MM.1S (cell line): ENCODE measurements around the gene GH1.
"Not testable (repeated sequence)": the region's sequence is repeated elsewhere in the genome, so short reads cannot be mapped to it uniquely, and the experiment has no call there.

Experiments used
- DNase-seq: peaks from one replicate; pipeline ENCODE4 v3.0.0-alpha.2; 2015
- H2AFZ ChIP-seq: fragments of 300-600 bp; sonication (generic); 2 replicates; pipeline ENCODE4 v1.6.0; 2016; ENCODE audit warnings: antibody characterized with exemption, low read length
- H3F3A ChIP-seq: fragments of 300-600 bp; sonication (generic); 2 replicates; pipeline ENCODE4 v1.6.1; 2016; ENCODE audit warnings: mild to moderate bottlenecking, antibody characterized with exemption, low read length, moderate library complexity, mixed read lengths; ENCODE audit not compliant: insufficient read depth
- H3K27ac ChIP-seq: fragments of 300-600 bp; sonication (generic); 2 replicates; pipeline ENCODE4 v1.5.1; 2016; ENCODE audit warnings: mild to moderate bottlenecking, low read length
- H3K27me3 ChIP-seq: fragments of 300-600 bp; sonication (generic); replicated peaks from 2 replicates; pipeline ENCODE4 v1.6.0; 2016; ENCODE audit warnings: low read length; ENCODE audit not compliant: insufficient read depth
- H3K36me3 ChIP-seq: fragments of 300-600 bp; sonication (generic); replicated peaks from 2 replicates; pipeline ENCODE4 v1.6.1; 2016; ENCODE audit warnings: mild to moderate bottlenecking, low read length, mixed read lengths; ENCODE audit not compliant: insufficient read depth
- H3K4me1 ChIP-seq: fragments of 300-600 bp; sonication (generic); 2 replicates; pipeline ENCODE4 v1.6.1; 2016; ENCODE audit warnings: low read length, mixed read lengths
- H3K4me2 ChIP-seq: fragments of 300-600 bp; sonication (generic); 2 replicates; pipeline ENCODE4 v1.6.0; 2016; ENCODE audit warnings: low read depth, low read length
- H3K4me3 ChIP-seq: fragments of 300-600 bp; sonication (generic); 2 replicates; pipeline ENCODE4 v1.5.1; 2016; ENCODE audit warnings: low read length, mixed read lengths
- H3K79me2 ChIP-seq: fragments of 300-600 bp; sonication (generic); 2 replicates; pipeline ENCODE4 v1.6.1; 2016; ENCODE audit warnings: mixed run types, low read length, mixed read lengths
- H3K9ac ChIP-seq: fragments of 300-600 bp; sonication (generic); 2 replicates; pipeline ENCODE4 v1.6.1; 2016; ENCODE audit warnings: low read length, mixed read lengths
- H3K9me2 ChIP-seq: fragments of 300-600 bp; sonication (generic); replicated peaks from 2 replicates; pipeline ENCODE4 v1.6.1; 2016; ENCODE audit warnings: mild to moderate bottlenecking, low read length, mixed read lengths; ENCODE audit not compliant: insufficient read depth
- H3K9me3 ChIP-seq: fragments of 300-600 bp; sonication (generic); replicated peaks from 2 replicates; pipeline ENCODE4 v1.6.1; 2016; ENCODE audit warnings: mild to moderate bottlenecking, low read length, mixed read lengths; ENCODE audit not compliant: insufficient read depth
- H4K20me1 ChIP-seq: fragments of 300-600 bp; sonication (generic); 2 replicates; pipeline ENCODE4 v1.6.1; 2016; ENCODE audit warnings: mild to moderate bottlenecking, low read length, moderate library complexity, mixed read lengths; ENCODE audit not compliant: insufficient read depth
- CTCF ChIP-seq: fragments of 300-600 bp; sonication (generic); IDR thresholded peaks from 2 replicates; pipeline ENCODE4 v1.5.1; 2016; ENCODE audit warnings: antibody characterized with exemption, low read length, mixed read lengths
- EZH2 ChIP-seq: fragments of 300-600 bp; sonication (generic); optimal IDR thresholded peaks from 2 replicates; pipeline ENCODE3; 2017; ENCODE audit warnings: low read depth, mild to moderate bottlenecking, antibody characterized with exemption, low read length, mixed read lengths
- EZH2phosphoT487 ChIP-seq: fragments of 300-600 bp; sonication (generic); IDR thresholded peaks from 2 replicates; pipeline ENCODE4 v1.6.1; 2018; ENCODE audit warnings: antibody characterized with exemption, low read length

The GH1 gene

GRCh38 chr17:63880706-63881105 is 37.9 kb downstream of the GH1 start:
- Histone ChIP-seq H3F3A (no peaks in the 10 kb centered on the region), H3K27me3 (peaks cover 20% of the 10 kb centered on the region), H3K9me2 (no peaks in the 10 kb centered on the region), H3K27ac (no peak overlapping the region), H3K9me3 (no peaks in the 10 kb centered on the region), H3K36me3 (no peaks in the 10 kb centered on the region), H3K4me1 (no peaks in the 10 kb centered on the region), H3K4me2 (no peak overlapping the region), H3K4me3 (no peak overlapping the region), H4K20me1 (no peaks in the 10 kb centered on the region), H2AFZ (no peak overlapping the region), H3K9ac (no peak overlapping the region), H3K79me2 (no peaks in the 10 kb centered on the region)
- no peak for DNase-seq
- TF ChIP-seq EZH2phosphoT487: no peak
- no peak for TF ChIP-seq EZH2
- TF ChIP-seq CTCF: no peak

- H3K4me2 ChIP-seq, H3K79me2 ChIP-seq, H3K4me1 ChIP-seq, H3K27ac ChIP-seq, H3K4me3 ChIP-seq, H3K36me3 ChIP-seq, H2AFZ ChIP-seq, H3F3A ChIP-seq, DNase-seq, H4K20me1 ChIP-seq, H3K9me3 ChIP-seq, H3K9ac ChIP-seq, H3K9me2 ChIP-seq: not testable (repeated sequence)
- peaks cover 20% of the 10 kb centered on the region for H3K27me3 ChIP-seq
These were observed 40.2 kb downstream of the GH1 start for GRCh38 chr17:63878413-63878812.

- H3K27me3 ChIP-seq, H3K9me2 ChIP-seq, H3K4me1 ChIP-seq, H2AFZ ChIP-seq, H3K4me3 ChIP-seq, H3K9me3 ChIP-seq, H3F3A ChIP-seq, H3K36me3 ChIP-seq, DNase-seq, H3K79me2 ChIP-seq, H3K9ac ChIP-seq, H3K27ac ChIP-seq, H4K20me1 ChIP-seq, H3K4me2 ChIP-seq: not testable (repeated sequence)
These were observed 43.9 kb downstream of the GH1 start for GRCh38 chr17:63874693-63875092.

GRCh38 chr17:63874061-63874626 is 44.5 kb downstream of the GH1 start:
- H4K20me1 ChIP-seq, H3K9me3 ChIP-seq, H3K27ac ChIP-seq, DNase-seq, H3K4me2 ChIP-seq, H3K36me3 ChIP-seq, H3K79me2 ChIP-seq, H3K27me3 ChIP-seq, H3K4me3 ChIP-seq, H2AFZ ChIP-seq, H3F3A ChIP-seq, H3K9ac ChIP-seq, H3K9me2 ChIP-seq, H3K4me1 ChIP-seq: not testable (repeated sequence)

GRCh38 chr17:63873577-63873976 is 45.1 kb downstream of the GH1 start, which contains the start of gene CSH2:
Gene CSH2, minus strand, starts transcription at chr17:63873677. Its CDS starts 63 bp downstream, at chr17:63873614.
- not testable (repeated sequence) for H3K27me3 ChIP-seq, H3K4me1 ChIP-seq, H3K9ac ChIP-seq, H3K9me3 ChIP-seq, H3F3A ChIP-seq, H3K4me2 ChIP-seq, H3K27ac ChIP-seq, H2AFZ ChIP-seq, H3K36me3 ChIP-seq, H4K20me1 ChIP-seq, H3K9me2 ChIP-seq, H3K4me3 ChIP-seq, H3K79me2 ChIP-seq, DNase-seq

- H3K36me3 ChIP-seq, H4K20me1 ChIP-seq, H3K4me2 ChIP-seq, DNase-seq, H3K79me2 ChIP-seq, H2AFZ ChIP-seq, H3K27me3 ChIP-seq, H3K9me3 ChIP-seq, H3F3A ChIP-seq, H3K4me3 ChIP-seq, H3K9me2 ChIP-seq, H3K9ac ChIP-seq, H3K4me1 ChIP-seq, H3K27ac ChIP-seq: not testable (repeated sequence)
These were observed 46.8 kb downstream of the GH1 start for GRCh38 chr17:63871646-63872365.

- H2AFZ ChIP-seq, H3K4me3 ChIP-seq, H3K9ac ChIP-seq: not testable (repeated sequence)
These were observed 48.4 kb downstream of the GH1 start for GRCh38 chr17:63870292-63870665.

More at GRCh38 chr17:63870292-63870665, 48.4 kb downstream of the GH1 start:
- not testable (repeated sequence) for H3F3A ChIP-seq, H3K36me3 ChIP-seq, H3K27ac ChIP-seq, H3K9me2 ChIP-seq, H3K27me3 ChIP-seq, H3K4me1 ChIP-seq, H3K9me3 ChIP-seq, H3K79me2 ChIP-seq, DNase-seq, H3K4me2 ChIP-seq, H4K20me1 ChIP-seq
